ENCODE data around the gene SLC30A2. TPM values are rescaled to one million over a fixed set of nuclear protein-coding genes. Genes with fewer than 3 reads are reported as not detected.

The SLC30A2 gene
- total RNA-seq (2021; ENCODE audit: unreplicated experiment) (not detected), Bru-seq, nascent RNA (not detected), BruChase-seq, experiment 1, labeled RNA remaining after a 6-hour chase (not detected), BruChase-seq, experiment 2, labeled RNA remaining after a 2-hour chase (not detected)
- polyA plus RNA-seq (2012) = not detected in 2 replicates
- long read RNA-seq = 0 reads

GRCh38 chr1:26045722-26046245, at the start of gene SLC30A2:
Gene SLC30A2 (minus strand): TSS chr1:26046118. CDS start chr1:26045896, 222 bp downstream.
- Histone ChIP-seq H3K27me3 (ENCODE audit: insufficient read depth, low read length) (no peaks in the 10 kb centered on the region), H3K4me3 (replicated peaks in 1 of 2; ENCODE audit: low read depth in 1 of 2, low read length in 2 of 2) (no peak within 1 kb of the TSS), H3K9me3 (ENCODE audit: control insufficient read depth in 1 of 2, insufficient read depth in 1 of 2, low read depth in 1 of 2, low read length in 2 of 2) (no peaks in the 10 kb centered on the region), H3K9ac (ENCODE audit: low read length) (no peak within 1 kb of the TSS), H3K4me1 (ENCODE audit: control insufficient read depth in 1 of 2, insufficient read depth in 2 of 2, low read length in 2 of 2) (no peaks in the 10 kb centered on the region), H3K9me2 (ENCODE audit: insufficient read depth) (no peaks in the 10 kb centered on the region), H3K36me3 (ENCODE audit: control insufficient read depth in 1 of 2, insufficient read depth in 2 of 2, low read length in 2 of 2) (no peaks in the 10 kb centered on the region), H2AFZ (ENCODE audit: low read depth, low read length, poor library complexity, severe bottlenecking) (no peak within 1 kb of the TSS), H3K27ac (ENCODE audit: low read depth, low read length) (no peak within 1 kb of the TSS), H4K20me1 (ENCODE audit: insufficient read depth) (no peaks in the 10 kb centered on the region), H3K79me2 (ENCODE audit: insufficient read depth, low read length) (no peaks in the 10 kb centered on the region), H3K4me2 (ENCODE audit: low read length) (no peak within 1 kb of the TSS)
- no peak for ATAC-seq
- TF ChIP-seq MAX (IDR thresholded peaks at IDR 0.05) = no peak
- no peak for TF ChIP-seq ELF1 (IDR thresholded peaks at IDR 0.05; ENCODE audit: borderline replicate concordance, low read depth)
- no peak for TF ChIP-seq SP1 (IDR thresholded peaks at IDR 0.05; ENCODE audit: low read depth)
- TF ChIP-seq CEBPB (IDR thresholded peaks at IDR 0.05; ENCODE audit: low read depth) = no peak
- no peak for TF ChIP-seq ZFX (IDR thresholded peaks at IDR 0.05)
- TF ChIP-seq POLR2AphosphoS5 (IDR thresholded peaks at IDR 0.05; ENCODE audit: low read depth, low read length) = no peak
- no peak for TF ChIP-seq CTCF (IDR thresholded peaks at IDR 0.05 in 2 of 3, conservative IDR thresholded peaks at IDR 0.05 in 1 of 3; ENCODE audit: borderline replicate concordance in 1 of 3, insufficient read depth in 1 of 3, low read depth in 2 of 3, low read length in 2 of 3)
- TF ChIP-seq SRF (IDR thresholded peaks at IDR 0.05; ENCODE audit: low read depth) = no peak
- no peak for TF ChIP-seq ZNF274 (IDR thresholded peaks at IDR 0.05; ENCODE audit: low read depth, low read length)
- no peak for DNase-seq (ENCODE audit: low read depth, low spot score)
- no TSS peak for BruUV-seq (replicated peaks)
- RAD21 ChIA-PET (ENCODE audit: low non-redundant PET in 1 of 2, low total read pairs in 2 of 2, uncharacterized antibody in 2 of 2, unreplicated experiment in 2 of 2) = no interaction called here
- POLR2A ChIA-PET = no interaction called here
- CTCF ChIA-PET = interaction anchor here (2.5 kb wide), 1 partner anchor 10 kb away, joined by 7 read pairs; no protein-coding TSS in a partner anchor
- intact Hi-C loops (cut with micrococcal nuclease) = no loop called here
